Astrocyte (in vitro differentiated cells and primary cell): Measurements from ENCODE around the gene ZMIZ1.

Experiments
- EZH2 ChIP-seq: IDR thresholded peaks from 2 replicates; pipeline ENCODE4 v1.6.1; 2012; ENCODE audit warnings: mild to moderate bottlenecking, low read length, inconsistent platforms; ENCODE audit not compliant: insufficient read depth
- TF ChIP-seq, protein P1 (sequence below): IDR thresholded peaks from 2 replicates; pipeline ENCODE4 v1.5.1; 2011; ENCODE audit warnings: low read depth, mild to moderate bottlenecking, inconsistent platforms, low read length, moderate library complexity; ENCODE audit not compliant: insufficient read depth

DNA sequence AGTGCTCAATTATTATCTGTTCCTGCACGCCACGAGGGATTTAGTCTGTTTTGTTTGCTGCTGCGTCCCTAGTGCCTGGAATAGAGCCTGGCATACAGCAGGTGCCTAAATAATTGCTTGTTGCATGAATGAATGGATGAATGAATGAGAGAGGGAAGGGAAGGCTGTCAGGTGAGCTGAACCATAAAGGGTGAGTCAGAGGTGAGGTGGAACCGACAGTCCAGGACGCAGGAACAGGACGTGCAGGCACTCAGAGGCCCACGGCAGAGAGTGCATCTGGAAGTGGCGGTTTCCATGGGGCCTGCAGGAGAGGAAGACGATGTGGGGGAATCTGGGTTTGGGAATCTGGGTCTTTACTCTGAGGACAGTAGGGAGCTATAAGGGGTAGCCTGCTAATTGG lies 260.8 kb downstream of the ZMIZ1 start:
- TF ChIP-seq, protein P1, sequence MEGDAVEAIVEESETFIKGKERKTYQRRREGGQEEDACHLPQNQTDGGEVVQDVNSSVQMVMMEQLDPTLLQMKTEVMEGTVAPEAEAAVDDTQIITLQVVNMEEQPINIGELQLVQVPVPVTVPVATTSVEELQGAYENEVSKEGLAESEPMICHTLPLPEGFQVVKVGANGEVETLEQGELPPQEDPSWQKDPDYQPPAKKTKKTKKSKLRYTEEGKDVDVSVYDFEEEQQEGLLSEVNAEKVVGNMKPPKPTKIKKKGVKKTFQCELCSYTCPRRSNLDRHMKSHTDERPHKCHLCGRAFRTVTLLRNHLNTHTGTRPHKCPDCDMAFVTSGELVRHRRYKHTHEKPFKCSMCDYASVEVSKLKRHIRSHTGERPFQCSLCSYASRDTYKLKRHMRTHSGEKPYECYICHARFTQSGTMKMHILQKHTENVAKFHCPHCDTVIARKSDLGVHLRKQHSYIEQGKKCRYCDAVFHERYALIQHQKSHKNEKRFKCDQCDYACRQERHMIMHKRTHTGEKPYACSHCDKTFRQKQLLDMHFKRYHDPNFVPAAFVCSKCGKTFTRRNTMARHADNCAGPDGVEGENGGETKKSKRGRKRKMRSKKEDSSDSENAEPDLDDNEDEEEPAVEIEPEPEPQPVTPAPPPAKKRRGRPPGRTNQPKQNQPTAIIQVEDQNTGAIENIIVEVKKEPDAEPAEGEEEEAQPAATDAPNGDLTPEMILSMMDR = no peak
- no peak for TF ChIP-seq EZH2
